PC-3 (cell line): ENCODE measurements around the gene NXPH1.

Experiments
- CTCF ChIP-seq: fragments of 300-600 bp; sonication (generic); conservative IDR thresholded peaks from 2 replicates; pipeline ENCODE4 v1.5.1; 2017; ENCODE audit warnings: antibody characterized with exemption, low read depth, mild to moderate bottlenecking, low read length
- EZH2 ChIP-seq: fragments of 300-600 bp; sonication (generic); IDR thresholded peaks from one replicate; pipeline ENCODE4 v1.6.1; 2017; ENCODE audit warnings: antibody characterized with exemption, mild to moderate bottlenecking, low read length; ENCODE audit not compliant: unreplicated experiment

GRCh38 chr7:8435095-8435494 lies 1.7 kb downstream of the NXPH1 start:
- TF ChIP-seq CTCF: no peak
- no peak for TF ChIP-seq EZH2
